HCEC 1CT (cell line): ENCODE results near the gene FAM174A.

ENCODE experiments used
- DNase-seq: peaks from one replicate; pipeline ENCODE4 v3.0.0-alpha.2; 2017

Gene FAM174A

DNA sequence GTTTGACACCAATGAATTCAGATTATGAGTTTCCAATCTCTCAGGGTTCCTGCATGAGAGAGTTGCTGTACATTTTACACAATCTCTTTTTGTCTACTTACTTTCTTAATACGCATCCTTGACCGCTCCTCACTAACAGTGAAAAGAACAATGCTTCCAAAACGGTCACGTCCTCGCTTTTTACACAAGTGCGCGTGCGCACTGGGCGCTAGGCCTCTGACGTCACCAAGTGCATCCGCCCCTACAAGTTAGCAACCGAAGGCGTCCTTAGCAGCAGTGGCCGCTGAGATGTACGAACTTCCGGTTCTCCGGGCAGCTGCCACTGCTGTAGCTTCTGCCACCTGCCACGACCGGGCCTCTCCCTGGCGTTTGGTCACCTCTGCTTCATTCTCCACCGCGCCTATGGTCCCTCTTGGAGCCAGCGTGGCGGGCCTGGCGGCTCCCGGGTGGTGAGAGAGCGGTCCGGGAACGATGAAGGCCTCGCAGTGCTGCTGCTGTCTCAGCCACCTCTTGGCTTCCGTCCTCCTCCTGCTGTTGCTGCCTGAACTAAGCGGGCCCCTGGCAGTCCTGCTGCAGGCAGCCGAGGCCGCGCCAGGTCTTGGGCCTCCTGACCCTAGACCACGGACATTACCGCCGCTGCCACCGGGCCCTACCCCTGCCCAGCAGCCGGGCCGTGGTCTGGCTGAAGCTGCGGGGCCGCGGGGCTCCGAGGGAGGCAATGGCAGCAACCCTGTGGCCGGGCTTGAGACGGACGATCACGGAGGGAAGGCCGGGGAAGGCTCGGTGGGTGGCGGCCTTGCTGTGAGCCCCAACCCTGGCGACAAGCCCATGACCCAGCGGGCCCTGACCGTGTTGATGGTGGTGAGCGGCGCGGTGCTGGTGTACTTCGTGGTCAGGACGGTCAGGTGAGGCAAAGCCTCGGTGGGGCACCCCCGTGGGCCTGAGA, at the start of gene FAM174A:
Gene FAM174A (plus strand): TSS at position 315 of the 946 bp plus-strand sequence. CDS start 157 bp downstream, at position 472.
- peak; percentile 92 for DNase-seq

DNA sequence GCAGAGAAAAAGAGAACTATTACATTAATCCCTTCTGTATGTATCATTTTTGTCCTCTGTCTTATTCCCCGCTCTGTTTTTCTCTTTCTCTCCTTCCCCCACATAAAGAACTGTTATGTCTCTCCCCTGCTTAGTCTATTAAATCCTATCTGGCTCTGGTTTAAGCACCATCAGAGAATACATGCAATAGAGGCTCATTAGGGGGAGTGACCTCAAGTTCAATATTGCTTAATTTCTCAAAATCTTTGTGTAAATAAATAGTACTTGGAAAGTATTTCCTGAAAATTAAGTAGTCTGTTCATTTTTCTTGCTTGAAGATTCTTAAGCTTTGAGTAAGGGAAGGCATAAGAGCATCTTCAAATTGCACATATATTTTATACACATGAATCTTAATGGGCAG, 41.2 kb upstream of the FAM174A start:
- no peak for DNase-seq

DNA sequence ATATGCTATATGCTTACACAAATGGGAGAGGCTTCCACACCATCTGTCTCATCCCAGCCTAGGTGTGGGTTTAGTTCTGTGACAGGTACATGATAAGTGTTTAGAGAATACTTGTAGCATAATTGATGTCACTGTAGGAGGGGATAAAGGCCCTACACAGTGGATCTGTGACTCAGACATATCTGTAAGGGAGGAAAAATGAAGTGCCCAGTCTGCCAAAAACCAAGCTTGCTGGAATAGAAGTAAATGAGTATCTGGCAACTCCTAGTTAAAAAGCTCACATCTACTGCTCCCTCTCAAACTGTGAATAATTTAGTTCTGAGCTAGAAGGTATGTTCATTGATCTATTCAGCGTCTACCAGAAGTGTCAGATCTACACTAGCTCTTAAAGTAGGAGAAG, 38.9 kb upstream of the FAM174A start:
- DNase-seq = no peak

DNA sequence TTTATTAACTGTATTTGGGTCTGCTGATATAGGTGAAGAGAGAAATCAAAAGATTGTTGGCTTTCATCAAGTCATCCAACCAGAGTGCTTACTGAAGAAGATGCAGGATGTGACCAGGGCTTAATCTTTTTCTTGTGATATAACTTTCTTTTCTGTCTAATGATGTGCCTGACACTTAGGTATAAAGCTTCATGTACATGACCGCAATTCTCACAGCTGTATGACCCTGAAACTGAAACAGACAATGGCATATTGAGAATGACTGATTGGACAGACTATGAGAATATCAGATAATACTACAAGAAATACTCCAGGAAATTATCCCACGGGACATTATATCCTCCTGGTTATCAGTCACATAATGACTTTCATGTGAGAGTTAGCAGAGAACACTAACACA, 32.5 kb upstream of the FAM174A start:
- no peak for DNase-seq

DNA sequence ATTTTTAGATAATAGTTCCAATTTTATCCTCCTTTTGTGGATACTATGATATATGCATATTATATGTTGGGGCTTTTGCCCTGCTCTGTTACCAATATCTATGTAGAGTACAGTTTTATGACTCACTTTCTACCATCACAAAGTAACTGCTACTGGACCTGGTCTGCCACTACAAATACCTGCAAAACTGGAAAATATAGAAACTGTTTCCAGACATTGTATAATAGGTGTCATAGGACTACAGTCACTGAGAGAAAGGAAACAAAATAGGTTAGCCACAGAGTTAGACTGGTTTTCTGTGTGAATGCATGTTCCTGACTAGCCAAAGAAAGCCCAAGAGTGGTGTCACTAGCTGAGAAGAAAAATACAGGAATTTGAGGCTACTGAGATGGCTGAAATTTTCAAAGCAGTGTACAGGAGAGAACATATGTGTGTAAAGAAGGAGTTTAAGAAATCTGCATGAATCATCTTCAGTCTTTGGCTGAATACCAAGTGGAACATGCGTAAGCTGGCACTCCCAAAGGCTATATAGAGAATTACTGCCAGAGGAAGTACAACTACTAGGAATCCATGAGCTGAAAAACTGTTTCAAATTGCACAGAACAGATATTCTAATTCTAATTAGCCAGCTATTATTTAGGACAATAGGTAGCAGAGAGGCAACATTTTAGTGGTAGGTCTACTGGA, 29.0 kb upstream of the FAM174A start:
- peak; percentile 82 for DNase-seq

DNA sequence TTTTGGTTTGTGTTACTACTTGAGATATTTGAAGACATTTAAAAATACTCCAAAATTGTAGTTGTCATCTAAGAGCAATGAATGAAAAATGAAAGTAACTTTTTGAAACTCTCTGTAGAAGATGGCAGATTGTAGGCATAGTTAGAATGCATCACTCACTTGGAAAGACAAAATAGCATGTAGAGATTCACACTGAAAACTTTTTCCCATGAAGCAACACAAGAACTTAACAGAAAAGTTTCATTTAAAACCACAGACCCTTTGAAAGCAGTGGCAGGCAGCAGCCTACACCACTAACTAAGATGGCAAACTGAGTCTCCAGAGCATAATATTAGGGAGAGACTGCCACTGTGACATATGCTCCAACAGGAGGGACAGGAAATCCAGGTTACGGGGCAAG, 18.9 kb upstream of the FAM174A start:
- DNase-seq = no peak

DNA sequence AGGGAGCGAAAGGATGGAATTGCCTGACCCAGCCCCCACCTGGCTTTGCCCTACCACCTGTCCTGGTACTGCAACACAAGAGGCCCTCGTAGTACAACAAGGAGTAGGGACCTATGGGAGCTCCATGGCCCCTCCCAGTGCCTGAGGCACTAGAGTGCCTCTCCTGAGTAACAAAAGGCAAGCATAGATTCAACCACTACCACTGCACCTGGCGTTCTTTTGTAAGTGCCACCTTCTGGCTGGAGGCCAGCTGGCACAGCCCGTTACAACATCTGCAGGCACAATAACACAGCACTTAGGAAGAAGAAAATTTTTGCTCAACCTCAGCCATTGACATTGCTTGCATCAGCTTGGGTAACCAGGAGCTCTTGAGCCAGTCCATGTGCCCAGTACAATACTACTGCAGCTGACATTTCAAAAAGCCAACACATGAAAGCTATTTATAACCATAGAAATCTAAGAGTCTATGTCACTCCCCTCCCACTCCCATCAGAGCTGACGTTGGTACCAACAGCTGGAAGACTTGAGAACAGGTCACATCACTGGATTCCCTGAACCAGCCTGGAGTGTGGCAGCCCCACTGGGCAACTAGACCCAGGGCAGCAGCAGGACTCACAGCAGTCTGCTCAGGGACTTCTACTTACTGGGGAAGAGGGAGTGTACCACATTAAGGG, 17.7 kb upstream of the FAM174A start:
- DNase-seq = no peak

DNA sequence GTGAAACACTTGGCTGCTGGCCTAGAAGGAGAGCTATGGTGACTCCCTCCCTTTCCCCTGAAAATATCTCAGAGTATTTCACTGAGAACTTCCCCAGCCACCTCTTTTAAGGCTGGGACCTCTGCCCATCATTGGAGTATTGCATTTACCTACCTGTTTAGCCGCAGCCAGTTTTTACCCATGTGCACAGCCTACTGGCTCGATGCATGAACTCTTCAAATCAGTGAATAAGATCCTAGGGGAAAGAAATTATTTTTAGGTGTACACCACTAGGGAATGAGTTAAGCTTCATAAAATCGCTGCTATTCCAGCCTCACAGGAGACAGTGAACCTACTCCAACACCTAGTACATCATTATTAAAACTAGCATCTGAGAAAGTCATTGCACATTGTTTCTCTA, 16.8 kb upstream of the FAM174A start:
- DNase-seq = no peak

DNA sequence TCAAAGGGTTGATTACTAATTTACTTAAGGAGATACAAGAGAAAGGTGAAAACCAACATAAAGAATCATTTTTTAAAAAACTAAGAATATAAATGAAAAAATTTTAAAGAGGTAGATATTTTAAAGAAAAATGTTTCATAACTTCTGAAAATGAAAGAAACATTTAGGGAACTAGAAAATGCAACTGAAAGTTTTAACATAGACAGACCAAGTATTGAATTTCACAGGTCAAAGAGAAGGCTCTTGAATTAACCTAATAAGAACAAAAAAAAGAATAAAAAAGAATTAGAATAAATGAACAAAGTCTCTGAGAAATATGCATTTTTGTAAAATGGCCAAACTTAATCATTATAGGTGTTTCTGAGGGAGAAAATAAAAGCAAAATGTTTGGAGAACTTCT, 16.1 kb upstream of the FAM174A start:
- DNase-seq = no peak

DNA sequence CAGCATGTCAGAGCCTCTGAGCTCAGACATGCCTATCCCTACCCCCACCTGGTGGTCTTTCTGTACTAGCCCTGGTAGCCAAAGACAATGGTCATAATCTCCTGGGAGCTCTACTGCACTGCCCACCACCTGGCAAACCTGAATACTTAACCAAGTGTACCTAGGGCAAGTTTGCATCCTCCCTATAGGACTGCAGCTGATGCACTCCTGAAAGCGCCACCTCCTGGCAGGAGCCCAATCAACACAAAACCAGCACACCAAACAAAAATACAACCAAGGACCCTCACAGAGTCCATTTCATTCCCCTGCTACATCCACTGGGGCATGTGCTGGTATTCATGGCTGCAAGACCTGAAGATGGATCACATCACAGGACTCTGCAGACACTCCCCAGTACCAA, 14.8 kb upstream of the FAM174A start:
- DNase-seq = no peak

DNA sequence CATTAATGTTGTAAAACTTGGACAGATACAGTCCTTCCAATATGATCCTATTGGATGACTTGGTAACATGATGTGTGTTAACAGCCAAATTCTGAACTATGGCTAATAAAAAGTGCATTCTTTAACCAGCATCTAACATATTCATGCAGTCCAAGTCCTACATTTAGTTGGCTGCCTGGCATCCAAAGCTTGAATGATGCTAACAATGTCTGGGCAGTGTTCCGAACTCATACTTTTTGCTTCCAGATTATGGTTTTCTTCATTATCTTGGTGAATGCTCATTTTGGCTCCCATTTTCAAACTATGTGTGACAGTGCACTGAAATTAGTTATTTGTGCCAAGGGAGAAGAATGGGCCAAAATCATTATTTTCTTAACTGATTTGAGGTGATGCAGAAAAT, 2.8 kb downstream of the FAM174A start:
- no peak for DNase-seq

DNA sequence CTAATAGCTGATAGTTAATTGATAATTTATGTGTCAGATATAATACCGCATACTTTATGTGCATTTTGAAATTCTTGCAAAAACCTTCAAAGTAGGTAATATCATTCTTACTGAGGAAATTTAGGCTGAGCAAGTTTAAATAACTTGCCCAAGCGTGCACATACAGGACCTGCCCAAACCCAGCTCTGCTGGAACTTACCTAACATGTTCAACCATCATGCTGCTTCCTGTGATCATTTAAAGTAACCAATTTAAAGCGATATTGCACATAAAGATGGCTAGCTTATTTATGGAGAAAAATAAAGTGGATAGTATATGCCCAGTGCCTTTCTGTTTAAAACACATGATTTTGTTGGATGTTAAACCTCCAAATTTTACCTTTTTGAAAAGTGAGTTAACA, 4.3 kb downstream of the FAM174A start:
- DNase-seq = no peak

DNA sequence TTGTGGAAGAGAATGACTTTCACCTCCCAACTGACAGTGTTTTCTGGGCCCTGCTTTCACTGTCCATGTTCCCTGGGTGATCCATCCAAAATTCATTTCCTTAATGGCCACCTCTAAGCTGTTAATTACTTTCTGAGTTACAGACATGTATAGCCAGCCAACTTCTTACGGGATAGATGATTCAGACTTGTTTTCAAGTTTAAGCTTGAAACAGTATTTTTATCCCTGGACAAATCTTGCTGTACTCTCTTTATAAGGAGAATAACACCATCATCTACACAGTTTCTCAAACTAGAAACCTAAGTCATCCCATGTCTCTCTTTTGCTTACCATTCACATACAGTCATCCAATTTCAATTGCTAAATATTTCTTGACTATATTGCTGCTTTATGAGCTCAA, 6.9 kb downstream of the FAM174A start:
- no peak for DNase-seq

DNA sequence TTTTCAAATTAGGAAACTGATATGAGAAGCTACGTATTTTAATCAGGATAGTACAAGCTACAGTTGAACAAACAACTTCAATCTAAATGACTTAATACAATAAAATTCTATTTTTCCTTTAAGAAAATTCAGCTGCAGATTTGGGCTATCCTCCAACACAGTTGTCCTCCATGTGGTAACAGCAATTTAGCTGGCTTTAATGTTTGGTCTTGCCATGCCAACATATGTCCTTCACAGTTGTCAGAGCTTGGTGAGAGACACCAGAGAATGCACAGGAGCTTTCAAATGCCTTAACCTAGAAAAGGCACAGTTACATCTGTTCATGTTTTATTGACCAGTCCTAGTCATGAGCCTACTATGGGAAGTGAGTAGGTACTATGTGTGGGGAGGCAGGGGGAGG, 10.8 kb downstream of the FAM174A start:
- DNase-seq = no peak

DNA sequence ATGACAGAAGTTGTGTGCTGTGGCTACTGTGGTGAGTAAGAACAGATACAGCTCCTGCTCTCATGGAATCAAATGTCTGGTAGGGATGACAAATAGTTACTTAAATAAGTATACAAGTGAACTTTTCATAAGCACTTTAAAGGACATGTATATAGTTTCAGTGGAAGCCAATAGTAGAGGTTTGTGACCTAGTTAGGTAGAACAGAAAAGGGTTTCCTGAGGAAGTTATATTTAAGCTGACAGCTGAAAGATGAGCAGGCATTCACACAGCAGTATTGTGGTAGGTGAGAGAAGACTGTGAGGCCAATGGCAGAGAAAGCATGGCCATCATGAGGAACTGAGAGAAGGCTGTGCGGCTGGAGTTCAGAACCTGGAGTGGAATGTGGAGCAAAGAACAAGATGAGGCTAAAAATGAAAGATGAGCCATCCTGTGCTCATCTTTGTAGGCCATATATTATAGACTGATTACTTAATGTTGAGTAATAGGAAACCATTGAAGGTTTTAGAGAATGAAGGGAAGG, 15.4 kb downstream of the FAM174A start:
- DNase-seq = peak; percentile 71

DNA sequence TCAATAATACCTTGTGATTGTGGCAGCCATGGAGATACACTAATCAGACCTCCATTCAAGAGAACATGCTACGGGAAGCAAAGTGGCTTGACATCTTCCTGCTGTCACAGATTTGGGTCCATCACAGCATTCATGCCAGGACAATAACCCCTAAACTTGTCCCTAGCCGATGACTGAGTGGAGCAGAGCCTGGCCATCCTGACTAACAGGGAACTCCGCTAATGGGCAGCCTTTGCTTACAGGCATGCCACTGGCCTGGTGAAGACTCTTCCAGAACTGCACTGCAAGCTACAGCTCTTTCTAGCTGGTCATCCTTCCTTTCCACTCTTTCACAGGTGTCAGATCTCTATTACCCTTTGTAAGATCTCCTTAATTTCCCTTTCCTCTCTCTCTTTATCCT, 16.0 kb downstream of the FAM174A start:
- no peak for DNase-seq

DNA sequence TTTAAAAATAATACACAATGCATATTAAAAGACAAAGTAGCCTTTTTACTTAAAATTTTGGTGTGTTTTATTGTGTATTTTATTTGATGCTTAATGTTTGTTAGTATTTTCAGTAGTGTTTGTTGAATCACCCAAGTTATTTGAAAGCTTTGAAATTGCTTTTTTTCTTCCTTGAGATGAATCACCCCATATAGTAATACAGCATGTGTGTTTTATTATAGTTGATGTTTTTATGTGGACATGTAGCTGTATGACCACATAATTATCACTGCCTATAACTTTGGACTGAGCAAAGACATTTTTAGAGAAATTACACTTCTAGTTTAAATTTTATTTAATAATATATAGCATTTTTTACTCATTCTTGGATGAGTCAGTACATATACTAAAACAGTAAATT, 18.0 kb downstream of the FAM174A start:
- peak; percentile 63 for DNase-seq

DNA sequence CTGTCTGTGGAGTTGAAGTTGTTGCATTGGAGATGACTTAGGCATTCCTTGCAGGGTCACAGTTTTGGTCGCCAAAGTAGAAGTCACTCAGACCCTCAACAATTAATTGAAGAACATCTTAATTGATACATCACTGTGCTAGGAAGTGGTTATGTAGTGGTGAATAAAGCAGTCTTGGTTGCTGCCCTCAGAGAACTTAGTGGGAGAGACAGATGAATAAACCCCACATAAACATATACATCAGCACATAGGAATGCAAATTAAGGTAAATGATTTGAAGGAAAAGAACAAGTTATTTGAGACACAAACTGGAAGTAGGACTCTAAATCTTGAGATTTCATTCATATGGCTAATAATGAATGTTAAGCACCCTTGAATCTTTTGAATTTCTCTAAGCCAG, 25.7 kb downstream of the FAM174A start:
- DNase-seq = peak; percentile 24

DNA sequence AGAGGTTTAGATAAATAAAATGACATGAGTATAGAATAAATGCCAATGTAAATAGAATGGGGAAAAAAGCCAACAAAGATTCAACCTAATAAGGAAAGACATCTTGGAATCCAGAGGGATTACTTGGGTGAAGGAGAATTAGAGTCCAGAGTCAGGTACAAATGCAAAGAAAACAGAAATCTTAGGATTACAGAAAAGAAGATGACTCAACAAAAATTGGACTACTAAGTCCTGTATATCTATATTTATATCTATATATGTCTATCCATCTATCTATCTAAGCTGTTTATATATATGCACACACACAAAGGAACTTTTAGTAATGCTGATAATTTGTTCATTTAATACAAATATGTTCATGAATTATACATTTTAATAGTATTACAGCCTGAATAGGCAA, 27.6 kb downstream of the FAM174A start:
- DNase-seq = no peak

DNA sequence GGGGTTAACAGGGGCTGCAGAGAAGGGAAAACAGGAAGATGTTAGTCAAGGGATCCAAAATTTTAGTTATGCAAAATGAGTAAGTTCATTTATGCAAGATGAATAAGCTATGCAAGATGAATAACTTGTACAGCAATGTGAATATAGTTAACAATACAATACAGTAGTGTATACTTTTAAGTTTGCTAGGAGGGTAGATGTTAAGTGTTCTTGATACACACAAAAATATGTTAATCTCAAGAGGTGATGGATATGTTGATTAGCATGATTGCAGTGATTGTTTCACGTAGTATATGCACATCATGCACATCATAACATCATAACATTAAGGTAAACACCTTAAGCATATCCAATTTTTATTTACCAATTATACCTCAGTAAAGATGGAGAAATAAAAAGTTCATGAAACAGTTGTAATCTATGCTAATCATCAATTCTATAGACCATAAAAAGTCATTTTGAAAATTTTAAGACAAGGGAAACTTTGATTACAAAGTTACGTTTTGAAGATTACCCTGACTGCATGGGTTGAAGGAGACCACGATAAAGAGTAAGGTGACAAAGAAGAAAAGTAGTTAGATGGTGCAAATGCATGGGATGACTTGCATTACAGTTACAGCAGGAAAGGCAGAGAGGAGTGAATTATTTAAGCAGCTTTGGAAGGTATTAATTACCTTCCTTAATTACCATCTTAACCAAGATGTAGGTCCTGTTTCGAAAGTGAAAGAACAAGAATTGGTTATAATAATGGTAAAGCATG, 31.4 kb downstream of the FAM174A start:
- no peak for DNase-seq

DNA sequence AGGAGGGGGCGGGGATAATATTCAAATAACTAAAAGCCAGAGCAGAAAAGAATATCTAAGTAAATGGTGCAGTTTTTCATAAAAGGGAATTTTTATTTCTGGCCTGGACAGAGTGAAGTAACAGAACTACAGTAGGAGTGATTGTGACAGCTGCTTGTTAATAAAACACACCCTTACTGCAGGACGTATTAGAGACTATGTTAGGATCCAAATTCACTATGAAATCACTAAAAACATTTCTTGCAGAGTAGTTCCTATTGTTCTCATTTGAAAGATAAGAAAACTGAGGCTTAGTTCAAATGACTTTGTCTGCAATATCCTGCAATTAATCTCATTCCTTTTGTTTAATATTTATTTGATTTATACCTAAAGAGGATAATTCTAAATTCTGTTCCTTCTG, 39.5 kb downstream of the FAM174A start:
- DNase-seq = no peak

DNA sequence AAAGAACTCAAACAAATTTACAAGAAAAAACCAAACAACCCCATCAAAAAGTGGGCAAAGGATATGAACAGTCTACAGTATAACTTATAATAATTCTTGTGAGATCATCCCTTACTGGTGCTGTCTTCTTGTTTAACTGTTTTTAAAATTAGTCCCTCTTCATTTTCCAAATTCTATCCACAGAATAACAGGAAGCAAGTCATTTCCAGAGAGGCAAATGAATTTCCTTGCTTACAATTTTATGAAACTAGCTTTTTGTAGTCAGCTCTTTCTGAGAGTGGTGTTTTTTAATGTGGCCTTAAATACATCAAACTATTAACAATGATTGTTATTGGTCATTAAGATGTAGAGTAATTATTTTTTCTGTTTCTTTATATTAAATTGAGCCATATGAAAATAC, 40.6 kb downstream of the FAM174A start:
- DNase-seq = no peak
